CD4-positive, alpha-beta memory T cell (primary cell): ENCODE results near the gene SNTG2. TPM values are rescaled to one million over a fixed set of nuclear protein-coding genes. Genes with fewer than 3 reads are reported as not detected.
A peak's percentile ranks its signal among the peaks of the same experiment; 100 is the strongest.
"Not testable (repeated sequence)": the region's sequence is repeated elsewhere in the genome, so short reads cannot be mapped to it uniquely, and the experiment has no call there.

Source experiments
- CTCF ChIA-PET: fragments of 350-600 bp; sonication (Branson Sonifier 250); formaldehyde crosslinking; loops from one replicate; lab custom pipeline; 2021; ENCODE audit warnings: inconsistent platforms; ENCODE audit not compliant: partially characterized antibody; lab: Charles Lee
- POLR2A ChIA-PET: fragments of 350-600 bp; sonication (Branson Sonifier 250); formaldehyde crosslinking; loops from one replicate; lab custom pipeline; 2021; ENCODE audit not compliant: partially characterized antibody; lab: Charles Lee
- DNase-seq, 5 donors: peaks; one replicate each; pipeline versions ENCODE4 v3.0.0 to v3.0.0-alpha.2; 2020 to 2022; ENCODE audit warnings: mixed read lengths in 1 of 5
- H3K27ac ChIP-seq: one replicate; pipeline ENCODE4 v1.7.0; 2013; ENCODE audit warnings: low read depth, low read length
- H3K27me3 ChIP-seq: 2 replicates; pipeline ENCODE4 v1.7.0; 2013; ENCODE audit warnings: mild to moderate bottlenecking, low read length, moderate library complexity; ENCODE audit not compliant: insufficient read depth
- H3K36me3 ChIP-seq: 2 replicates; pipeline ENCODE4 v1.7.0; 2013; ENCODE audit warnings: mild to moderate bottlenecking, low read length, moderate library complexity; ENCODE audit not compliant: insufficient read depth
- H3K4me1 ChIP-seq: 2 replicates; pipeline ENCODE4 v1.7.0; 2013; ENCODE audit warnings: mild to moderate bottlenecking, low read length, moderate library complexity; ENCODE audit not compliant: insufficient read depth
- H3K4me3 ChIP-seq, 2 donors: one replicate each; pipeline ENCODE4 v1.7.0; 2013; ENCODE audit warnings: low read length in 2 of 2, mild to moderate bottlenecking in 1 of 2
- H3K9me3 ChIP-seq, 2 donors: one replicate each; pipeline ENCODE4 v1.7.0; 2013; ENCODE audit warnings: low read length in 2 of 2, control low read depth in 1 of 2; ENCODE audit not compliant: control insufficient read depth in 1 of 2
- H3K27ac Mint-ChIP-seq, 7 donors: one replicate each; pipeline ENCODE4 v1.8.0; 2020 to 2021; ENCODE audit warnings: mixed read lengths in 7 of 7, mild to moderate bottlenecking in 6 of 7, inconsistent platforms in 3 of 7, moderate library complexity in 3 of 7
- H3K27me3 Mint-ChIP-seq, 2 donors: one replicate each; pipeline ENCODE4 v1.8.0; 2020 to 2021; ENCODE audit warnings: mixed read lengths in 2 of 2
- H3K36me3 Mint-ChIP-seq, 2 donors: one replicate each; pipeline ENCODE4 v1.8.0; 2020 to 2021; ENCODE audit warnings: mixed read lengths in 2 of 2, inconsistent platforms in 1 of 2, mild to moderate bottlenecking in 1 of 2
- H3K4me1 Mint-ChIP-seq, 4 donors: one replicate each; pipeline ENCODE4 v1.8.0; 2020 to 2021; ENCODE audit warnings: mixed read lengths in 4 of 4, mild to moderate bottlenecking in 1 of 4
- H3K4me3 Mint-ChIP-seq, 8 donors: one replicate each; pipeline ENCODE4 v1.8.0; 2020 to 2021; ENCODE audit warnings: mixed read lengths in 8 of 8, mild to moderate bottlenecking in 7 of 8, moderate library complexity in 6 of 8, inconsistent platforms in 3 of 8
- H3K9me3 Mint-ChIP-seq, 8 donors: one replicate each; pipeline ENCODE4 v1.8.0; 2020 to 2021; ENCODE audit warnings: mixed read lengths in 8 of 8, mild to moderate bottlenecking in 5 of 8, inconsistent platforms in 3 of 8, moderate library complexity in 1 of 8
- intact Hi-C: fragments of 100-400 bp; cut with micrococcal nuclease; formaldehyde crosslinking; loops from one replicate; pipeline ENCODE4 v1.15.1; 2023
- polyA plus RNA-seq, 2 donors: library from polyadenylated mRNA; unstranded; fragments of 300-500 nt; fragmentation: Illumina TruSeq; gene quantifications; one replicate each; pipeline ENCODE4 v1.2.3, GENCODE V29; 2021
- total RNA-seq, 2 experiments: library from RNA; stranded (reverse); gene quantifications; one replicate each; pipeline ENCODE4 v1.2.3, GENCODE V29; 2021

Gene SNTG2
- total and polyA plus RNA-seq, 4 experiments from 2014 or later: 0.55 to 1.3 (median 0.96) TPM; not detected in 1

DNA sequence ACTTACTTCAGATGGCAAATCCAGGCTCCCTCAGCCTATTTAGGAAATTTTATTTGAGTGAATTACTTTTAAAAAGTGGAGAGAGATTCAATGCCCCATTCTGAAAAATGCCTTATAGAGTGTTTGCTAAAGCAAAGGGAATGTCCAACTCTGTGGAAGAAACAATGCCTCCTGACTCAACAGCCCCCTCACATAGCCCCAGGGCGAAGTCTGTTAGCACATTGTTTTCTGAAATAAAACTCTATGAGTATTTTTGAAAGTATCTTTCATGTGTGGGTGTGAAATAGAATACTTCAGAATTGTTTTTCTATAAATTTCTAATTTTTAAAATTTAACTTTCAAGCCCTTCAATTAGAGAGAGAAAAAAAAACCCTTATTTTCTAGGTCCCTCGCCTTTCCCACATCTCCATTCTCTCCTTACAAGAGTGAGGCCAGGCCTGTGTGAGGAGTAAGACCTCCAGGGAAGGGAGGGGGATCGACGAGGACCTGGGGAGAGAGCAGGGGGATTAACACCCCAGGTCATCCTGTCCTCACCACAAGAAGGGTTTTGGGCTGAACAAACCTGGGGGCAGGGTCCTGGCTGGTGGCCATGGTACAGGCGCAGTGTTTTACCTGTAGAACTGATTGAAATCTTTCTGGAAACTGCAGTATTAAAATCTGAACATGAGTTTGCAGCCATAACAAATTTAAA is 141.4 kb downstream of the SNTG2 start:
- Histone ChIP-seq H3K9me3 (no peaks in the 10 kb centered on the region), H3K4me3 (no peak overlapping the region), H3K4me1 (no peaks in the 10 kb centered on the region), H3K27ac (no peak overlapping the region), H3K36me3 (no peaks in the 10 kb centered on the region), H3K27me3 (no peaks in the 10 kb centered on the region)
- ChIA-PET POLR2A (no interaction called here), CTCF (no interaction called here)
- no peak overlapping the region for H3K27ac Mint-ChIP-seq
- intact Hi-C loops: no loop called here
- no peak overlapping the region for H3K4me3 Mint-ChIP-seq
- peaks cover 0 to 4% (median 0%) of the 10 kb centered on the region in 8 donors for H3K9me3 Mint-ChIP-seq
- no peak for DNase-seq
- peaks cover 0 to 2% of the 10 kb centered on the region in 2 donors for H3K27me3 Mint-ChIP-seq
- H3K36me3 Mint-ChIP-seq: no peaks in the 10 kb centered on the region
- H3K4me1 Mint-ChIP-seq: peaks cover 0 to 7% (median 3%) of the 10 kb centered on the region in 4 donors

- POLR2A ChIA-PET, CTCF ChIA-PET, DNase-seq: not testable (repeated sequence)
Observed at GRCh38 chr2:1093668-1094067, 143.0 kb downstream of the SNTG2 start.

GRCh38 chr2:1097101-1097500 is 146.5 kb downstream of the SNTG2 start:
- POLR2A ChIA-PET: no interaction called here
- peaks cover 0 to 9% (median 4%) of the 10 kb centered on the region in 4 donors for H3K4me1 Mint-ChIP-seq
- intact Hi-C loops: no loop called here

More at GRCh38 chr2:1093668-1094067, 143.0 kb downstream of the SNTG2 start:
- H3K4me1 Mint-ChIP-seq, H3K36me3 ChIP-seq, H3K27me3 Mint-ChIP-seq, H3K9me3 Mint-ChIP-seq, H3K36me3 Mint-ChIP-seq, H3K4me3 Mint-ChIP-seq, H3K4me3 ChIP-seq, H3K27ac ChIP-seq, H3K27me3 ChIP-seq, H3K4me1 ChIP-seq, intact Hi-C loops, H3K9me3 ChIP-seq: not testable (repeated sequence)
- peak overlapping the region in 4 of 7 donors; percentile 15 to 70 (median 54) for H3K27ac Mint-ChIP-seq

GRCh38 chr2:1099418-1099817 is 148.8 kb downstream of the SNTG2 start:
- no peaks in the 10 kb centered on the region for H3K27me3 Mint-ChIP-seq
- no peak for DNase-seq
- ChIA-PET CTCF (no interaction called here), POLR2A (no interaction called here)
- H3K27me3 ChIP-seq: no peaks in the 10 kb centered on the region
- no peaks in the 10 kb centered on the region for H3K36me3 Mint-ChIP-seq
- no peak overlapping the region for H3K4me3 ChIP-seq
- H3K9me3 ChIP-seq: no peaks in the 10 kb centered on the region
- no peak overlapping the region for H3K4me3 Mint-ChIP-seq
- intact Hi-C loops: no loop called here
- no peaks in the 10 kb centered on the region for H3K36me3 ChIP-seq
- peaks cover 0 to 5% (median 3%) of the 10 kb centered on the region in 4 donors for H3K4me1 Mint-ChIP-seq
- no peak overlapping the region for H3K27ac Mint-ChIP-seq
- no peaks in the 10 kb centered on the region for H3K4me1 ChIP-seq
- H3K9me3 Mint-ChIP-seq: no peaks in the 10 kb centered on the region
- no peak overlapping the region for H3K27ac ChIP-seq

More at GRCh38 chr2:1097101-1097500, 146.5 kb downstream of the SNTG2 start:
- no peak overlapping the region for H3K27ac ChIP-seq
- no peaks in the 10 kb centered on the region for H3K36me3 Mint-ChIP-seq
- H3K4me1 ChIP-seq: no peaks in the 10 kb centered on the region
- H3K27me3 Mint-ChIP-seq: no peaks in the 10 kb centered on the region
- H3K9me3 ChIP-seq: no peaks in the 10 kb centered on the region
- H3K27ac Mint-ChIP-seq: no peak overlapping the region
- H3K4me3 Mint-ChIP-seq: no peak overlapping the region
- H3K27me3 ChIP-seq: no peaks in the 10 kb centered on the region
- H3K4me3 ChIP-seq: no peak overlapping the region
- H3K36me3 ChIP-seq: no peaks in the 10 kb centered on the region
- CTCF ChIA-PET: no interaction called here
- DNase-seq: no peak
- H3K9me3 Mint-ChIP-seq: no peaks in the 10 kb centered on the region

DNA sequence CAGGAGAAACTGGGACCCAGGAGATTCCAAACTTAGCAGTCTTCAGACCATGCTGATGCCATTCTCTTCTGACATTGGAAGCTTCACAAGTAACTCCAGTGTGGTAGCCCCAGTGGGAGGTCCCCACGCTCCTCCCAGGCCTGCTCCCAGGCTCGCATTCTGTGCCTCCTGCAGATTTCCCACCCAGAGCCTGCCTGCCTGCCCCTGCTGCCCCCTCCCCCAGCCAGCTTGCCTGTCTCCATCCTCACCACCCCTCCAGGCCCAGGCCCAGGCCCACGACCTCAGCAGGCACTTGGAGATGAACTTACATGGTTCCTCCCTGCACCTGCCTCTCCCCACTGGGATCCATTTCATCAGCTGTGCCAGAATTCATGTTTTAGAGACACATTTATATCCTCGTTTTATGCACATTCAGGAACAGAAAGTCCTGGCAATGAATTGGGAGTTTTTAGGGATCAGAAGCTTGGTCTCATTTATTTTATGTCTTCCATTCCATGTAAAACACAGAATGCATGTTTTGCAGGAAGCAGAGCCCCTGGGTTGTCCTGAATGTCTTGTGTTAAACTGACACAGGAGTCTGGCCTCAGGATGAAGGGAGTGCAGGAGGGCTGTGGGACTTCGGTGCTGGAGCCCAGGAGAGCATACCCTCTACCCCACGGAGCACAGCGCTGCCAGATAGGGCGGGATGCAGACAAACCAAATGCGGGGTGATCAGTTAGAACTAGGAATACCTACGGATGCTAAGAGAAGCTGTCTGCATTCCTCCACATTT is 150.5 kb downstream of the SNTG2 start:
- POLR2A ChIA-PET: no interaction called here
- CTCF ChIA-PET: no interaction called here
- Histone ChIP-seq H3K9me3 (no peaks in the 10 kb centered on the region), H3K4me3 (no peak overlapping the region), H3K27me3 (no peaks in the 10 kb centered on the region), H3K36me3 (no peaks in the 10 kb centered on the region), H3K27ac (no peak overlapping the region), H3K4me1 (no peaks in the 10 kb centered on the region)
- intact Hi-C loops: no loop called here
- no peak for DNase-seq
- H3K27me3 Mint-ChIP-seq: no peaks in the 10 kb centered on the region
- H3K9me3 Mint-ChIP-seq: no peaks in the 10 kb centered on the region
- H3K4me1 Mint-ChIP-seq: peaks cover 0 to 3% (median 1%) of the 10 kb centered on the region in 4 donors
- H3K36me3 Mint-ChIP-seq: no peaks in the 10 kb centered on the region
- no peak overlapping the region for H3K4me3 Mint-ChIP-seq
- H3K27ac Mint-ChIP-seq: no peak overlapping the region

DNA sequence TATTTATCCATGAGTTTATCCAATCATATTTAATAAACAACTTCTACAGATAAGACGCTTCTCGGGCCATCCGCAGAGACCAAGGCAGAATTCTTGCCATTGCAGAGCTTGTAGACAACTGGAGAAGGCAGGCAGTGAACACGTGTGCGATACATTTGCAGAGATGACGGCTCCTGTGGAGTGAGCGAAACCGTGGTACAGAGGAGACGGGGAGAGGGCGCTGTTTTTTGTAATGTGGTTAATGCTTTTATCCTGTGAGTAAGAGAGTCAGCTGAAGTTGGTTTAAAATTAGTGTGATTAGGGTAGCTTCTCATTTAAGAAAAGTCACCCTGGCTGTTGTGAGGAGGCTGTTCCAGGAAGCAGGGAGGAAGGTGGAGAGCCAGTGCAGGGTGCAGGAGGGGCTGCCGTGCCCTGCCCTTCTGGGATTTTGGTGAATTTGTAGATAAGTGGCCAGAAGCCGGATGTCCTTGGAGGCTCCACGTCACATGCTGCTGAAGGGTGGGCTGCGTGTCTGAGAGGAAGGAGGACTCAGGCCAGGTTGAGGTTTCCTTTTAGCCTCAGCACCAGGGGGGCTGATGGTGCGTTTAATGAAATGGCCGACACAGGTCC is 151.4 kb downstream of the SNTG2 start:
- H3K4me1 ChIP-seq: no peaks in the 10 kb centered on the region
- no peak overlapping the region for H3K27ac ChIP-seq
- no peaks in the 10 kb centered on the region for H3K36me3 ChIP-seq
- Mint-ChIP-seq H3K9me3 (no peaks in the 10 kb centered on the region), H3K4me1 (peaks cover 0 to 3% (median 1%) of the 10 kb centered on the region in 4 donors), H3K4me3 (no peak overlapping the region), H3K36me3 (no peaks in the 10 kb centered on the region), H3K27ac (no peak overlapping the region), H3K27me3 (no peaks in the 10 kb centered on the region)
- ChIA-PET POLR2A (no interaction called here), CTCF (no interaction called here)
- no peak for DNase-seq
- H3K27me3 ChIP-seq: no peaks in the 10 kb centered on the region
- intact Hi-C loops: no loop called here
- no peak overlapping the region for H3K4me3 ChIP-seq
- no peaks in the 10 kb centered on the region for H3K9me3 ChIP-seq

GRCh38 chr2:1104364-1104763 is 153.7 kb downstream of the SNTG2 start:
- Histone ChIP-seq H3K27me3 (no peaks in the 10 kb centered on the region), H3K9me3 (no peaks in the 10 kb centered on the region), H3K4me3 (no peak overlapping the region), H3K4me1 (no peaks in the 10 kb centered on the region), H3K27ac (no peak overlapping the region), H3K36me3 (no peaks in the 10 kb centered on the region)
- Mint-ChIP-seq H3K36me3 (no peaks in the 10 kb centered on the region), H3K27ac (no peak overlapping the region), H3K27me3 (no peaks in the 10 kb centered on the region), H3K9me3 (no peaks in the 10 kb centered on the region), H3K4me3 (no peak overlapping the region), H3K4me1 (peaks cover 0 to 3% (median 1%) of the 10 kb centered on the region in 4 donors)
- POLR2A ChIA-PET: no interaction called here
- no peak for DNase-seq
- CTCF ChIA-PET: no interaction called here
- intact Hi-C loops: no loop called here
